22Rv1 (cell line): Measurements from ENCODE around the gene PNMA1.

ENCODE experiments used
- ZFX ChIP-seq: fragments of 450-650 bp; IDR thresholded peaks from 2 replicates; pipeline ENCODE4 v1.6.1; 2017; ENCODE audit warnings: antibody characterized with exemption, borderline replicate concordance
- TF ChIP-seq, protein P1 (sequence below): fragments of 450-650 bp; IDR thresholded peaks from 2 replicates; pipeline ENCODE4 v1.5.1; 2017; ENCODE audit warnings: mild to moderate bottlenecking

DNA sequence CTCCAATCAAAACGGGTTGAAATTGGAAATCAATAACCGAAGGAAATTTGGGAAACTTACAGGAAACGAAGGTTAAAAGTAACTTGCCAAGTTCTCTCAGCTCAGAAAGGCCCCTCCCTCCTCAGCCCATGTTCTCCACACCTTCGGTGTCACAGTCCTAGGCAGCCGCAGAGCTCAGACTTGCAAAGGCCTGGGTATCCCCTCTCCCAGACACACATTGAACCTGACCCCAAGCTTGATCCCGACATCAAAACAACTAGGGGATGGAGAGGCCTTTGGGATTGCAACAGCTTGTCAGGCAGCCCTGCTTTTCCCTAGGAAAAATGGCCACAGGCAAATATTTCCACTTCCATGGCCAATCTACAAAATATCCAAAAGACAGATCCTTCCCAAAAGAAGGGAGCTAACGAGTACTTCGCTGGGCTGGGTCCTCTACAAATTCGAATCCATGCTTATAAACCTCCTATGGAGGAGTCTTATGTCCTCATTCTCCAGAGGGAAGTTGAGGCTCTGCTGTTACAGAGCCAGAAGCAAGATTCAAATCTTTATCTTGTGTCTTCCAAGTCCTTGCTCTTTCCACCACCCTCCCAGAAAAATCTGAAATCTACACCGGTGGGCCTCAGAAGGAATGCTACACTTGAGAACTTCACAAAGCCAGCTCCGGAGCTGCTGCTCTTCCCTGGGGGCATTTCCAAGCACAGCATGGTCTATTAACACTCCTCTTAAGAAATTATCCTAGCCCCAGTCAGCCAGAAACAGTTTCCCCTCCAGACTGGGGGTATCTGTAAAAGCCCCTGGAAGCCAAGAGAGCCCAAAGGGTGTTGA, 35.7 kb upstream of the PNMA1 start:
- TF ChIP-seq, protein P1, sequence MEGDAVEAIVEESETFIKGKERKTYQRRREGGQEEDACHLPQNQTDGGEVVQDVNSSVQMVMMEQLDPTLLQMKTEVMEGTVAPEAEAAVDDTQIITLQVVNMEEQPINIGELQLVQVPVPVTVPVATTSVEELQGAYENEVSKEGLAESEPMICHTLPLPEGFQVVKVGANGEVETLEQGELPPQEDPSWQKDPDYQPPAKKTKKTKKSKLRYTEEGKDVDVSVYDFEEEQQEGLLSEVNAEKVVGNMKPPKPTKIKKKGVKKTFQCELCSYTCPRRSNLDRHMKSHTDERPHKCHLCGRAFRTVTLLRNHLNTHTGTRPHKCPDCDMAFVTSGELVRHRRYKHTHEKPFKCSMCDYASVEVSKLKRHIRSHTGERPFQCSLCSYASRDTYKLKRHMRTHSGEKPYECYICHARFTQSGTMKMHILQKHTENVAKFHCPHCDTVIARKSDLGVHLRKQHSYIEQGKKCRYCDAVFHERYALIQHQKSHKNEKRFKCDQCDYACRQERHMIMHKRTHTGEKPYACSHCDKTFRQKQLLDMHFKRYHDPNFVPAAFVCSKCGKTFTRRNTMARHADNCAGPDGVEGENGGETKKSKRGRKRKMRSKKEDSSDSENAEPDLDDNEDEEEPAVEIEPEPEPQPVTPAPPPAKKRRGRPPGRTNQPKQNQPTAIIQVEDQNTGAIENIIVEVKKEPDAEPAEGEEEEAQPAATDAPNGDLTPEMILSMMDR, result no peak
- no peak for TF ChIP-seq ZFX
